Activated CD8-positive, alpha-beta memory T cell treated with anti-CD3 and anti-CD28 coated beads, Interleukin-2, amount 50 U/mL, for 1 hour (primary cell): ENCODE results near the gene FAM118B.
A peak's percentile ranks its signal among the peaks of the same experiment; 100 is the strongest.
"Not testable (repeated sequence)": the region's sequence is repeated elsewhere in the genome, so short reads cannot be mapped to it uniquely, and the experiment has no call there.

ENCODE experiments used
- DNase-seq: peaks from one replicate; pipeline ENCODE4 v3.0.0-alpha.2; 2020; ENCODE audit errors: extremely low read depth

FAM118B gene

GRCh38 chr11:126268708-126269579 lies 57.4 kb downstream of the FAM118B start, which contains the start of the genes FOXRED1 and SRPRA:
Gene FOXRED1, plus strand, starts transcription at chr11:126269154. Its CDS starts 53 bp downstream, at chr11:126269207.
Gene SRPRA, minus strand, starts transcription at chr11:126268895. Its CDS starts 91 bp downstream, at chr11:126268804.
- DNase-seq: peak; percentile 98

- no peak for DNase-seq
These were observed 65.7 kb downstream of the FAM118B start for GRCh38 chr11:126277322-126277721.

- no peak for DNase-seq
These were observed 66.2 kb downstream of the FAM118B start for GRCh38 chr11:126277780-126278179.

GRCh38 chr11:126279191-126279590 lies 67.6 kb downstream of the FAM118B start:
- DNase-seq: no peak

- DNase-seq: no peak
These were observed 69.0 kb downstream of the FAM118B start for GRCh38 chr11:126280595-126280994.

GRCh38 chr11:126281245-126281644 lies 69.7 kb downstream of the FAM118B start:
- DNase-seq: no peak

- DNase-seq: no peak
These were observed 70.1 kb downstream of the FAM118B start for GRCh38 chr11:126281666-126282175.

- DNase-seq: no peak
These were observed 70.8 kb downstream of the FAM118B start for GRCh38 chr11:126282361-126282735.

- DNase-seq: no peak
These were observed 71.4 kb downstream of the FAM118B start, which contains the start of gene TIRAP for GRCh38 chr11:126282736-126283591. Gene TIRAP, plus strand, starts transcription at chr11:126283093. Its CDS starts 7,802 bp downstream, at chr11:126290895.

- DNase-seq: peak; percentile 68
These were observed 73.2 kb downstream of the FAM118B start for GRCh38 chr11:126284829-126285228.

- DNase-seq: no peak
These were observed 76.7 kb downstream of the FAM118B start for GRCh38 chr11:126288237-126288636.

GRCh38 chr11:126290887-126291286 lies 79.3 kb downstream of the FAM118B start:
- DNase-seq: no peak

- no peak for DNase-seq
These were observed 82.1 kb downstream of the FAM118B start for GRCh38 chr11:126293726-126294125.

- no peak for DNase-seq
These were observed 85.4 kb downstream of the FAM118B start for GRCh38 chr11:126297004-126297403.

GRCh38 chr11:126303623-126304456 lies 92.3 kb downstream of the FAM118B start, which contains the start of gene DCPS:
Gene DCPS, plus strand, starts transcription at chr11:126304060. Its CDS starts 21 bp downstream, at chr11:126304081.
- DNase-seq: no peak

- DNase-seq: no peak
These were observed 93.0 kb downstream of the FAM118B start for GRCh38 chr11:126304457-126305075.

GRCh38 chr11:126305699-126306098 lies 94.1 kb downstream of the FAM118B start:
- DNase-seq: no peak

GRCh38 chr11:126307706-126308105 lies 96.1 kb downstream of the FAM118B start:
- no peak for DNase-seq

- DNase-seq: no peak
These were observed 96.7 kb downstream of the FAM118B start for GRCh38 chr11:126308271-126308671.

- DNase-seq: not testable (repeated sequence)
These were observed 97.2 kb downstream of the FAM118B start for GRCh38 chr11:126308771-126309170.
